ENCODE measurements around the gene CCSER2. TPM values are rescaled to one million over a fixed set of nuclear protein-coding genes. Genes with fewer than 3 reads are reported as not detected.

The CCSER2 gene
- polyA plus RNA-seq, 1 of the 3 experiments (the other 2 are of a cell fraction) = 8.5 TPM

- Histone ChIP-seq H3K9me3 (no peaks in the 10 kb centered on the region), H3K4me3 (ENCODE audit: low read depth in 2 of 2, low read length in 1 of 2) (no peak overlapping the region), H3F3A (replicated peaks; ENCODE audit: insufficient read depth) (peaks cover 7% of the 10 kb centered on the region), H3K9me2 (no peaks in the 10 kb centered on the region), H3K4me2 (no peak overlapping the region), H4K20me1 (ENCODE audit: insufficient read depth) (no peaks in the 10 kb centered on the region), H3K36me3 (replicated peaks in 1 of 2; ENCODE audit: control insufficient read depth in 1 of 2, insufficient read depth in 2 of 2, low read length in 1 of 2) (no peaks in the 10 kb centered on the region), H3K27me3 (ENCODE audit: insufficient read depth) (no peaks in the 10 kb centered on the region; the same call in 1 of the 2 replicates), H3K9ac (no peak overlapping the region), H3K79me2 (ENCODE audit: insufficient read depth) (no peaks in the 10 kb centered on the region), H3K27ac (ENCODE audit: low read depth in 2 of 2, low read length in 1 of 2) (no peak overlapping the region), H2AFZ (ENCODE audit: low read depth) (no peak overlapping the region), H3K4me1 (ENCODE audit: control insufficient read depth in 1 of 2, insufficient read depth in 2 of 2, low read depth in 1 of 2, low read length in 1 of 2) (peaks cover 7 to 15% of the 10 kb centered on the region in 2 experiments; a peak in 3 of 4 replicates)
- ChIA-PET CTCF (interaction anchor here (1.4 to 1.8 kb wide), 2 partner anchors 28 to 245 kb away, joined by 6 to 15 read pairs; no protein-coding TSS in a partner anchor), POLR2A (no interaction called here)
- no peak for DNase-seq
- TF ChIP-seq YY1 (IDR thresholded peaks at IDR 0.05; ENCODE audit: low read depth) (no peak), SMC3 (IDR thresholded peaks at IDR 0.05; ENCODE audit: low read depth, low read length) (no peak), NFIC (IDR thresholded peaks at IDR 0.05; ENCODE audit: borderline replicate concordance) (no peak), TEAD4 (IDR thresholded peaks at IDR 0.05; ENCODE audit: borderline replicate concordance, insufficient read depth) (no peak), EZH2phosphoT487 (IDR thresholded peaks at IDR 0.05; ENCODE audit: borderline replicate concordance, low read depth) (no peak), MEF2A (IDR thresholded peaks at IDR 0.05; ENCODE audit: borderline replicate concordance, low read depth) (no peak), MXI1 (IDR thresholded peaks at IDR 0.05; ENCODE audit: low read depth, low read length) (no peak), POLR2AphosphoS5 (IDR thresholded peaks at IDR 0.05; ENCODE audit: low read depth, low read length) (no peak), USF1 (IDR thresholded peaks at IDR 0.05; ENCODE audit: borderline replicate concordance, low read depth) (no peak), ZBTB33 (IDR thresholded peaks at IDR 0.05; ENCODE audit: borderline replicate concordance, low read depth) (no peak), RXRA (IDR thresholded peaks at IDR 0.05; ENCODE audit: borderline replicate concordance, low read depth) (no peak), GATA2 (CRISPR knock-in tag; IDR thresholded peaks at IDR 0.05) (no peak), FOXJ3 (CRISPR knock-in tag; IDR thresholded peaks at IDR 0.05) (no peak)
- 77% methylated on average over 1 of the region's 1 CpG for WGBS (ENCODE audit: low lambda C conversion rate)
Observed at GRCh38 chr10:84293171-84293570, 35.2 kb upstream of the CCSER2 start.

GRCh38 chr10:84293574-84294016 lies 34.8 kb upstream of the CCSER2 start:
- Histone ChIP-seq H4K20me1 (ENCODE audit: insufficient read depth) (no peaks in the 10 kb centered on the region), H3K36me3 (replicated peaks in 1 of 2; ENCODE audit: control insufficient read depth in 1 of 2, insufficient read depth in 2 of 2, low read length in 1 of 2) (no peaks in the 10 kb centered on the region), H3K27me3 (ENCODE audit: insufficient read depth) (no peaks in the 10 kb centered on the region), H3K27ac (ENCODE audit: low read depth in 2 of 2, low read length in 1 of 2) (no peak overlapping the region), H3K4me3 (ENCODE audit: low read depth in 2 of 2, low read length in 1 of 2) (no peak overlapping the region), H3K4me2 (no peak overlapping the region), H3F3A (replicated peaks; ENCODE audit: insufficient read depth) (peaks cover 7% of the 10 kb centered on the region), H2AFZ (ENCODE audit: low read depth) (no peak overlapping the region), H3K9ac (no peak overlapping the region), H3K4me1 (ENCODE audit: control insufficient read depth in 1 of 2, insufficient read depth in 2 of 2, low read depth in 1 of 2, low read length in 1 of 2) (peaks cover 7 to 15% of the 10 kb centered on the region in 2 experiments; a peak in 3 of 4 replicates), H3K79me2 (ENCODE audit: insufficient read depth) (no peaks in the 10 kb centered on the region), H3K9me2 (no peaks in the 10 kb centered on the region), H3K9me3 (no peaks in the 10 kb centered on the region)
- peak; percentile 33 for DNase-seq
- TF ChIP-seq GATA2 (CRISPR knock-in tag; IDR thresholded peaks at IDR 0.05) = peak; percentile 33; the same call in 1 of the 2 replicates
- no peak for TF ChIP-seq TAF1 (IDR thresholded peaks at IDR 0.05; ENCODE audit: borderline replicate concordance, low read depth, low read length)
- POLR2A ChIA-PET = no interaction called here
- WGBS (ENCODE audit: low lambda C conversion rate) = 31% methylated on average over 4 of the region's 4 CpGs
- CTCF ChIA-PET = interaction anchor here (1.4 to 1.8 kb wide), 2 partner anchors 28 to 244 kb away, joined by 6 to 15 read pairs; no protein-coding TSS in a partner anchor

All from SK-N-SH (cell line).